Astrocyte of the hippocampus (primary cell): ENCODE measurements around the gene LMNTD1.
"Not testable (repeated sequence)": the region's sequence is repeated elsewhere in the genome, so short reads cannot be mapped to it uniquely, and the experiment has no call there.

Experiments used
- DNase-seq: peaks from one replicate; pipeline ENCODE4 v3.0.0; 2011; ENCODE audit warnings: low read depth, low spot score

Gene LMNTD1

DNA sequence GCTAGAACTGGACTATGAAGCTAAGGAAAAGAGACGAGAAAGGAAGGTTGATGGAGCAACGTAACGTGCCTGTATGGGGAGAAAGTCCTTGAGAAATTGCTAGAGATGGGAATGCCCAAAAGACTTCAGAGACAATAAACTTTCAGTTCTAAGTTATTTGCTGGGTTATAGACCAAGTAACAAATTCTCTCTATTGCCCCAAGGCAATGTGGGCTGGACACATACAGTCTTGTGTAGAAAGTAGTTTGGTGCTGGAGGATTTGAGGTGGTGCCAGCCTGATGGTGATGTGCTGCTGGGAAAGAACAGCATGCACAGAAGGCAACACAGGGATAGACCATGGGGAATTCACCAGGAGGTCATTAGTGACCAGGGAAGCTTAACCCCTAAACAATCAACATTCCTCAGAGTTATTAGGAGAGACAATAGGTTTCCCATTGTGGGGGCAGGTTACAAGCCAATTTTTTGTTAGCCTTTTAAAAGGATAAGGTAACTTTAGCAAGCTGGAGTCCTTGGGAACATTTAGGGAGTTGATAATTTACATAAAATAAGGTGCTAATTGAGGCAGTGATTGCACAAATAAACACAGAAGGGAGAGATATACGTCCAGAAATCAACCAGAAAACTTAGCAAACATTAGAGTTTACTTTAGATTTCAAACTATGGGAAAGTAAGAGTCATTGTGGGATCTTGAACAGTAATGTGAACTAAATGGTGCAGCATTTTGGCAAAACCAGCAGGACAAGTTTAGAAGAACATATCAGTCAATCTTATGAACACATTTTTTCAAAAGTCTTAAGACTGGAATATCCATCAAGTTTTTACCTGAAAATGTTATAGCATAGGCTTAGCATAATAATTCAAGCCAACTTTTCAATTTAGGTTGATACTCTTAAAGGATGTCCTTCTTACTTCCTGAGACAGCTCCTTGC, 61.4 kb downstream of the LMNTD1 start:
- DNase-seq, result no peak

DNA sequence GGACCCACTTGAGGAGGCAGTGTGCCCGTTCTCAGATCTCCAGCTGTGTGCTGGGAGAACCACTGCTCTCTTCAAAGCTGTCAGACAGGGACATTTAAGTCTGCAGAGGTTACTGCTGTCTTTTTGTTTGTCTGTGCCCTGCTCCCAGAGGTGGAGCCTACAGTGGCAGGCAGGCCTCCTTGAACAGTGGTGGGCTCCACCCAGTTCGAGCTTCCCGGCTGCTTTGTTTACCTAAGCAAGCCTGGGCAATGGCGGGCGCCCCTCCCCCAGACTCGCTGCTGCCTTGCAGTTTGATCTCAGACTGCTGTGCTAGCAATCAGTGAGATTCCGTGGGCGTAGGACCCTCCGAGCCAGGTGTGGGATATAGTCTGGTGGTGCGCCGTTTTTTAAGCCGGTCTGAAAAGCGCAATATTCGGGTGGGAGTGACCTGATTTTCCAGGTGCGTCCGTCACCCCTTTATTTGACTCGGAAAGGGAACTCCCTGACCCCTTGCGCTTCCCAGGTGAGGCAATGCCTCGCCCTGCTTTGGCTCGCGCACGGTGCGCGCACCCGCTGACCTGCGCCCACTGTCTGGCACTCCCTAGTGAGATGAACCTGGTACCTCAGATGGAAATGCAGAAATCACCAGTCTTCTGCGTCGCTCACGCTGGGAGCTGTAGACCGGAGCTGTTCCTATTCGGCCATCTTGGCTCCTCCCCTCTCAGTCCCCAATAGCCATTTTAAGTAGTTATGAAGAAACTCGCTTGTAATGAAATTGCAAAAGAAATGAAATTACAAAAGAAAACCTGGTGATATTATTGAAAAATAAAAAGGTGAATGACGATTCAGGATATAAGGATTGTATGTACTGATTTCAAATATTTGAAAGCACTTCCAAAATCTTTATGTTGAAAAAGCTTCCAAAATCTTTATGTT, 63.9 kb downstream of the LMNTD1 start:
- not testable (repeated sequence) for DNase-seq

- no peak for DNase-seq
These were observed 70.5 kb downstream of the LMNTD1 start for GRCh38 chr12:25482625-25483024.

DNA sequence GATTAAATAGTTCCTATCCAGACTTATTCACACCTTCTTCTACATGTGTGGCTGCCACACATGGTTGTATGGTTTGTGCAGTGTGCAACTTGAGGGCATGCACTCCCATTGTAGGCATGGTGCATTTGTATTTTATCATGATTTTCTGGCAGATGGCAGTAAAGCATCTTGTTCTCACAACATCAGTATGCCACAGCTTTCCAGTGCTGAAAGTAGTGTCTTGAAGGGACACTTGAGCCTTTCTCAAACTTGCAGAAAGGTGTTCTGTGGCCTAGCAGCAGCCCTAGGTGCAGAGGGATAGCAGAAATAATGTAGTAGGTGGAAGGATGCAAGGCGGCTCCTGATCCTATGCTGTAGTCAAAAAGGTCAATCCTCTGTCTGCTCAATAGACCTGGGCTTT, 72.9 kb downstream of the LMNTD1 start:
- DNase-seq, result no peak

DNA sequence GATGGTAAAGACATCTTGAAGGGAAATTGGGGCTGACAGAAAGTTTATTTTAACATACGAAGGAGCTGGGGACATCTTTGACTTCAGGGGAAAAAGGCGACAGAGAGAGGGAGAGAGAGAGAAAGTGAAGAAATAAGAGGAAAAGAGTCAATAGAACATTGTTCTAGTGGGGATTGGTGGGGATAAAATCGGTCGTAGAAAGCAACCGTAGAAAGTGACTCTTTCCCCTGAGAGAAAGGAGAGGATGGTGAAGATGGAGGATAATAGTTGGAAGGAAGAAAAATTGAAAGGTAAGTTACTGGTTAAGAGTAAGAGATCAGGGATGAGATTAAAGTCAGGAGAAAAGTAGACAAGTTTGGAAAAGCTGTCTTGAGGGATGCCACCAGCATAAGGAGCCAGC, 75.9 kb downstream of the LMNTD1 start:
- no peak for DNase-seq

- DNase-seq, result no peak
These were observed 80.6 kb downstream of the LMNTD1 start for GRCh38 chr12:25472453-25472852.

- no peak for DNase-seq
These were observed 83.2 kb downstream of the LMNTD1 start for GRCh38 chr12:25469861-25470260.

DNA sequence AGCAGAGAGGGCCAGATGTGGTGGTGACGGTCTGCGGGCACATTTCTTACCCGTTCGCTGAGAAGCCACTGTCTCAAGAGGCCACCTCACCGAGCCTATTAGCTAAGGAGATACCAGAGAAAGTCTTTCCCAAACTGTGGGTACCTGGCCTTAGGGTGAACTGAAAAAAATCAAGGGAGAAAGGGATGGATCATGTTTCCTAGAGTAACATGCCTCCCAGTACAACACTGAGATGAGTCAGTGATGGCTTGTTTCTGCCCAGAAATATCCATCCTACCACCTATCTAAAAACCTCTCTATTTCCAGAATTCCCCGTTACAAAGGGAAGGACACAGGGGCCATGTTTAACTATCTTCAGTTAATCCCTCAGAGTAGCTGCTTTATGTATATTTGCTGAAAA, 83.7 kb downstream of the LMNTD1 start:
- no peak for DNase-seq

GRCh38 chr12:25463521-25463920, 89.6 kb downstream of the LMNTD1 start:
- DNase-seq, result no peak

- DNase-seq, result no peak
These were observed 90.1 kb downstream of the LMNTD1 start for GRCh38 chr12:25463005-25463404.

DNA sequence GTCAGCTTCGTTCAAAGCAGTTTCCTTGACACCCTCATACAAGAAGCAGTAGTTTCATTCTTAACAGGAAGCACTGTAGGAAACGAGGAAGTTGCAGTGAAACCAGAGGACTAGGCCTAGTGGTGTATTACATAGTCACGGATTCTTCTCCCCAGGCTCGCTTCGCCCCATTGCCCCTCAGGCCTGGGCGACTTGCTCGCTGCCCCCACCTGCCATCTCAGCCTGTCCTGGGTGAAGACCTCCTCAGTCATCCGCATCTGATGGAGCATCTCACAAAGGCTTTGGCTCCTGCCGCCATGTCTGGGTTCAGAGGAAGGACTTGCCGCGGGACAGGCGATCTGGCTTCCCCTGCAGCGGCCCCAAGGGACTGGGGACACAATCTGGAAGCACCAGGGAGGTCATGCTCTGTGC, 93.5 kb downstream of the LMNTD1 start:
- DNase-seq, result no peak

GRCh38 chr12:25458047-25458552, 95.0 kb downstream of the LMNTD1 start:
- DNase-seq, result peak; percentile 89

DNA sequence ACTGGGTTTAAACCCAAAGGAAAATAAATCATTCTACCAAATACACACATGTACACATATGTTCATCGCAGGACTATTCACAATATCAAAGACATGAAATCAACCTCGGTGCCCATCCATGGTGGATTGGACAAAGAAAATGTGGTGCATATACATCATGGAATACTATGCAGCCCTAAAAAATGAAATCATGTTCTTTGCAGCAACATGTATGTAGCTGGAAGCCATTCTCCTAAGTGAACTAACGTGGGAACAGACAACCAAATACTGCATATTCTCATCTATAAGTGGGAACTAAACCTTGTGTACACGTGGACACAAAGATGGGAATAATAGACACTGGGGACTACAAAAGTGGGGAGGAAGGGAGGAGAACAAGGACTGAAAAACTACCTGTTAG, 96.6 kb downstream of the LMNTD1 start:
- DNase-seq, result no peak

GRCh38 chr12:25455696-25456095, 97.4 kb downstream of the LMNTD1 start:
- DNase-seq, result no peak

DNA sequence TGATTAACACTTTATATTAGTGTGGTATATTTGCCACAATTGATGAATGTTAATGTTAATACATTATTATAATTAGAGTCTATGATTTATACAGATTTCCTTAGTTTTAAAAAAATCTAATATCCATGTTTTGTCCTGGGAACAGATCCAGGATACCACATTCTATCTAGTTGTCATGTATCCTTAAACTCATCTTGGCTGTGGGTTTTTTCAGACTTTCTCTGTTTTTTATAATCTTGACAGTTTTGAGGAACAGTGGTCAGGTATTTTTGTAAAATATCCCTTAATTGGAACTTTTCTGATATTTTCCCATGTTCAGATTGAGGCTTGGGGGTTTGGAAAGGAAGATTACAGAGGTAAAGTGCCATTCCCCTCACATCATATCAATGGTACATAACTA, 104.1 kb downstream of the LMNTD1 start:
- DNase-seq, result no peak

DNA sequence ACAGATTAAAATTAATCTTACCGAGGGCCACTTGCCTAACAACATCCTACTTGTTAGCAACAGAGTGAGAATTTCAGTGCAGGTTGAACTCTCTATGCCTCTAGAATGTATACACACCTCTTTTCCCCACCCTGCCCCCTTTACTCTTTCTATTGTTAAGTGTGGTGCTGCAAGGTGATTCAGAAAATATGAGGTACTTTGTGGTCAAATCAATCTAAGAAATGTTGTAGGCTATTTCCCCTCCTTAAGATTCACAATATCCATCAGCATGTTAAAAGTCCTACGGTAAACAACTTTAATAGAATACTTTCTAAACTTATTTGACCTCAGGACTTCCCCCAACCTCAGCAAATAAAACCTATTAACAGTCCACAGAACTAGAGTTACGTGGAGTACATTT, 106.0 kb downstream of the LMNTD1 start:
- no peak for DNase-seq

GRCh38 chr12:25438638-25439037, 114.4 kb downstream of the LMNTD1 start:
- peak; percentile 20 for DNase-seq

GRCh38 chr12:25436206-25437030, 116.7 kb downstream of the LMNTD1 start:
- DNase-seq, result peak; percentile 85

GRCh38 chr12:25435431-25435830, 117.7 kb downstream of the LMNTD1 start:
- no peak for DNase-seq

GRCh38 chr12:25434515-25434914, 118.6 kb downstream of the LMNTD1 start:
- no peak for DNase-seq

GRCh38 chr12:25433581-25434325, 119.3 kb downstream of the LMNTD1 start:
- peak; percentile 48 for DNase-seq
